Measurements from ENCODE around the gene HSPA2.

DNA sequence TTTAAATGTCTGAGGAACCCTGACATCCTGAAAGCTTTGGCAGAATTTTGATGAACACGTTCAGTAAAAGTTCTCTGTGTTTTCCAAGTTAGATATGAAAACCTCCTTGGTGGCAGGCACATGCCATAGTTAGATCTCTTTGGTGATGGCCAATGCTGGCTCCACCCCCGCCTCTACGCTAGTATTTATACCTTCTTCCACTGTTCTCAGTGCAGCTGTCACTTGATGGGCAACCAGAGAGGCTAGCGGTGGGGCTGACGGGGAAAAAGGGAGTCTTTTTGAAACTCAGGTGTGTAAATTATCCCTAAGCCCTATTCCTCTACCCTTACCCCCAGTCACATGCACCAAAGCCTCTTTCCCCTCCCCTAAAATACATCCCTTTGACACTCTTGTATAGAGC, 41.3 kb downstream of the HSPA2 start:
- TF ChIP-seq, protein P1, sequence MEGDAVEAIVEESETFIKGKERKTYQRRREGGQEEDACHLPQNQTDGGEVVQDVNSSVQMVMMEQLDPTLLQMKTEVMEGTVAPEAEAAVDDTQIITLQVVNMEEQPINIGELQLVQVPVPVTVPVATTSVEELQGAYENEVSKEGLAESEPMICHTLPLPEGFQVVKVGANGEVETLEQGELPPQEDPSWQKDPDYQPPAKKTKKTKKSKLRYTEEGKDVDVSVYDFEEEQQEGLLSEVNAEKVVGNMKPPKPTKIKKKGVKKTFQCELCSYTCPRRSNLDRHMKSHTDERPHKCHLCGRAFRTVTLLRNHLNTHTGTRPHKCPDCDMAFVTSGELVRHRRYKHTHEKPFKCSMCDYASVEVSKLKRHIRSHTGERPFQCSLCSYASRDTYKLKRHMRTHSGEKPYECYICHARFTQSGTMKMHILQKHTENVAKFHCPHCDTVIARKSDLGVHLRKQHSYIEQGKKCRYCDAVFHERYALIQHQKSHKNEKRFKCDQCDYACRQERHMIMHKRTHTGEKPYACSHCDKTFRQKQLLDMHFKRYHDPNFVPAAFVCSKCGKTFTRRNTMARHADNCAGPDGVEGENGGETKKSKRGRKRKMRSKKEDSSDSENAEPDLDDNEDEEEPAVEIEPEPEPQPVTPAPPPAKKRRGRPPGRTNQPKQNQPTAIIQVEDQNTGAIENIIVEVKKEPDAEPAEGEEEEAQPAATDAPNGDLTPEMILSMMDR (IDR thresholded peaks at IDR 0.05), result no peak
- TF ChIP-seq POLR2A (IDR thresholded peaks at IDR 0.05), result no peak
